Endometrium (tissue), 2 donors: Measurements from ENCODE around the gene ASPG.

Experiments used
- FAIRE-seq: peaks from 2 replicates; lab custom pipeline; 2012; peaks lifted over from hg19 to GRCh38; lab: Jason Lieb, UNC
- donor health status: control.
- donor health status: control.

The ASPG gene

DNA sequence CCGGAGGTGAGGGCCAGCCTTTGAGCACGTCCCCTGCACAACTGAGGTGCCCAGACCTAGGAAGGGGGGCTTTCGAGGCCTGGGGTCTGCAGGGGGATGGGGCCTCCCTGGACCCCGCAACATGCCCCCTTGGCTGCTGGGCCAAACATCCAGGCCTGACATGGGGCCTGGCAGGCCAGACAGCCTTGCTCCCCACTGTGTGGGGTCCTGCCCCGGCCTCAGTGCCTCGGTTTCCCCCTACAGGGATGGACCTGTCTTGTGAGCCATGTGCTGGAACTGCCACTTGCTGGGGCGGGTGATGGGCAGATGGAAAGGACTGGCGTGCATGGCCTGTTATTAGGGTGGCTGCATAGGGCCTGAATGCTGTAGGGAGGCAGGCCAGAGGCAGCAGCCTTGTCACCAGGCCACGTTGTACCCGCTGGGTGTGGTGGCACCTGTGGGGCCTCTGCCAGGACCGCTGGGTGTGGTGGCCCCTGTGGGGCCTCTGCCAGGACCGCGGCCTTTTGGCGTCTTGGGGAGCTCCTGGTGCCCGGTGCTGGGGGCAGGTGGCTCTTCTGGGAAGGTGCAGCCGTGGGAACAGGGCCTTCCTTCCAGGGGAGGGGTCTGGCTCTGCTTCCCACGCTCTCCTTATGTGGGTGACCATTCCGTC lies 20.4 kb downstream of the ASPG start:
- no peak for FAIRE-seq

DNA sequence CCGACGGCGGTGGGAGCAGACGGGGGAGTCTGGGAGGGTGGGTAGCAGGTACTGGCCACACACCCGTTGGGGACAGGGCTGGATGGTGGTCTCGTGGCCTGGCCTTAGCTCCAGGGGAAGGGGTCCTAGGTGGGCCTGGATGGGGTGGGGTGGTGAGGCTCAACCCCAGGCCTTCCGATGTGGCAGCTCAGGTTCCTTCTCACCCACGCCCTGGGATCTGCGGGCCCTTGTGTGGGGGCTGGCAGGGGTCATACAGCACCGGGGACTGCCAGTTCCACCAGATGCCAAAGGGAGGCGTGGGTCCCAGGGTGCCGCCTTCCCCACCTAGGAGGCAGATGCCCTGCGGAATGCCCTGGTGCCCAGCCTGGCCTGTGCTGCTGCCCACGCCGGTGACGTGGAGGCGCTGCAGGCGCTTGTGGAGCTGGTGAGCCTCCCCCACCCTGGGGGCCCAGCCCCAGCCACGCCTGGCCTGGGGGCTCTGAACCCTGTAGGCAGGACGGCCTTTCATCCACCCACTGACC lies 21.0 kb downstream of the ASPG start:
- no peak for FAIRE-seq

DNA sequence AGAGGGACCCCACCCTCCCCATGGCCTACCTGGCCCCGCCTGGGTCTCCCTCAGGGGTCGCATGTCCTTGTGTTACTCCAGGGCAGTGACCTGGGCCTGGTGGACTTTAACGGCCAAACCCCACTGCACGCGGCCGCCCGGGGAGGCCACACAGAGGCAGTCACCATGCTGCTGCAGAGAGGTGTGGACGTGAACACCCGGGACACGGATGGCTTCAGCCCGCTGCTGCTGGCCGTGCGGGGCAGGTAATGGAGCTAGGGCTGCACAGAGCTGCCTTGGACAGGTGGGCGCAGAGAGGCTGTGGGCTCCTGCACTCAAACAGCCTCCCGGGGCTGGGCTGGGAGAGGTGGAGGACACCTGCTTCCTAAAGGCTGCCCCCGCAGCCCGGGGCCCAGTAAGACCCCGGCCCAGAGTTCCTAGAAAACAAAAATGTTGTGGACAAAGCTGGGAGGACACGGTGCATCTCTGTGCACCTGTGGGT lies 21.6 kb downstream of the ASPG start:
- no peak for FAIRE-seq

DNA sequence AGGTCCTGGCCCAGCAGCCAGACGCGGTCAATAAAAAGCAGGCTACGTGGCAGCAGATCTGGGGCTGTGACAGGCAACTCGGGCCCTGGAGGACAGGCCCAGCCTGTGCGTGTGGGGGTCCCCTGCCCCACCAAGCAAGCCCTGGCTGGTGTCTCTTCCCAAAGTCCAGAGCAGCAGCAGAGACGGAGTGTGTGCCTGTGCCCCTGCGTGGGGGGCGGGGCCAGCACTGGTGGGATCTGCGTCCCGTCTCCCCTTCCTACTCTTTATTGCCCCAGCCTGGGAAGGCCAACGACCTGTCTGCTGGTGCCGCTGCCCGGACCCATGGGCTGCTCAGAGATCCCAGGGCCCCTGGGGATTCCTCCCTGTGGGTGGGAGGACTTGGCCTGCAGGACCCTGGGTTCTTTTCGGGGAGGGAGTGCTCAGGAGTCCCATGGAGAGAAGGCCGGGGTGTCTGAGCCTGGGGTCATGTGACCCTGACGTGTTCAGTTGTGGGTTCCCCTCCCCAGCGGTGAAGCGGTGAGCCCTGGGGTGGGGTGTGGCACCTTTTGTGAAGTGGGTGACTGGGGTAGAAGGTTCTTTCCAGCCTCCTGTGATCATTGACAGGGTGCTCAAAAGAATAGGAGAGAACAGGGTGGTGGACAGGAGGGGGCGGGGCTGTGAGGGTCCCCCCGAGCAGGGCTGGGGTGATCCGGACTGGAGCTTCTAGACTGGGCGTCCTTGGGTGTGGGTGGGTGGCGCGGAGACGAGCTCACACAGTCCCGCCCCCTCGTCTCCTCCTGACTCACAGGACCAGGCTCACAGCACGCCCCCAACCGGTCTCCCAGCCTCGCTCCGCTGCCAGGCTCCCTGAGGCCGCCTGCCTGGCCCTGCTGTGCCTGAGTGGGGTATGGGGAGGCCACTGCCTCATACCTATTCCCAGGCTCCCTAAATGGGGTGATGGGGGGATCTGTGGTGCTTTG lies 22.4 kb downstream of the ASPG start:
- no peak for FAIRE-seq

DNA sequence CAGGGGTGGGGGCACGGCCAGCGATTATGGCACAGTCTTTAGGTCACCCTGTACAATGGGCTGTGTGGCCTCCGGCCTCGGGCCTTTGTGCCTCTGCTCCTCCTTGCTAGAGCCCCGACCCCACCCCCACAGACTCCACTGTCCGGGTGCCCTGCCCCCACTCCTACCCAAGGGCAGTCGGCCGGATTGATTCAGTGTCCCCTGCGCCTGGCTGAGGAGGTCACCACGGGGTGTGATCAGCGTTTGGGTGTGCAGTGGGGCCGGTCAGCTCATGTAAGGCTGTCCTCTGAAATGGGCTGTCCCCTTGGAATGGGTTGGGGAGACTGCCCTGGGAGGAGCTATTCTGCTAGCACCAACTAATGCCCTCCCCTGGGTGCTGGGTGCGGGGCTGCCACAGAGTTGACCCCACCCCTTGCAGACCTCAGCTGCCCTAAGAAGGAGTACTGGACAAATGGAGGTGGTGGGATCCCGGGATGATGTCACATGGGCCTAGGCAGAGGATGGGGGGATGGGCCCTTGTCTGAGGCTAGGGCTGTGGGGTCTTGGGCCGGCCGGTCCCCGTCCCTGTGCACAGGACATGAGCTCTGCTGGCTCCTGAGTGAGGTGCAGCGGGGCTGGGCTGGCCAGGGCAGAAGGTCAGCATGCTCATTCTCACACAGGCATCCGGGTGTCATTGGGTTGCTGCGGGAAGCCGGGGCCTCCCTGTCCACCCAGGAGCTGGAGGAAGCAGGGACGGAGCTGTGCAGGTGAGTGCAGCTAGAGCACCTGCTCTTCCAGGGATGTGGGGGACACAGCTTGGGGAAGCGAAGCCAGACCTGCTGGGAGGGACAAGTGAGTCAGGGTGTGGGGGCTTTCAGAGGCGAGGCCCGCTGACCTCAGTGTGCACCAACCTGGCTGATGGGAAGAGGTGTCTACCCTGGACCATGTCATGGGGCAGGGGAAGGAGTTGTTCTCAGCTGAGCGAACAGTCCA lies 23.4 kb downstream of the ASPG start:
- no peak for FAIRE-seq

DNA sequence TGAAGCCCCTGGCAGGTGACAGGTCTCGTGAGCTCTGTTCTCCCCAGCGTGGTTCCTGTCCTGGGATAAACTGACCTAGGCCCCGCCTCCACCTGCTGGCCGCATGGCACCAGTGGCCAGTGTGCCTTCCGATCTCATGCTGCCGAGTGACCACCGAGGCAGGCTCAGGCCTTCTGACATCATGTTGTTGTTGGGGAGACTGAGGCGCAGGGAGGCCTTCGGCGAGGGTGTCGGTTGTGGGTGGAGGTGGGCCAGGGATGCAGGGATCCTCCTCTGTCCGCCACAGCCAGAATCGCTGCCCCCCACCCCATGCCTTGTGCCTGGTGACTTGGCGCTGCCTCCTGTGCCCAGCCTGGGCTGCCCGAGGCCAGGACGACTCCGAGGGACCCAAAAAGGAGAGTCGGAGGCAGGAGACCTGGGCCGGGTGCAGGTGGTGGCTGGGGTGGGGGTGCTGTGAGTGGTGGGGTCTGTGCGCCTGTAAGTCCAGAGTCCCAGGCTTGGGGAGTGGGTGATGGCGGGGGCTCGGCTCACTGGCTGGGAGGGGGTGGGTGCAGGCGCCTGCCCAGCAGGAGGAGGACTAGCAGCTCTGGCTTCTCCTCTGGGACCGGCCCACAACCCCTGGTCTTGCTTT lies 24.3 kb downstream of the ASPG start:
- FAIRE-seq, result no peak

DNA sequence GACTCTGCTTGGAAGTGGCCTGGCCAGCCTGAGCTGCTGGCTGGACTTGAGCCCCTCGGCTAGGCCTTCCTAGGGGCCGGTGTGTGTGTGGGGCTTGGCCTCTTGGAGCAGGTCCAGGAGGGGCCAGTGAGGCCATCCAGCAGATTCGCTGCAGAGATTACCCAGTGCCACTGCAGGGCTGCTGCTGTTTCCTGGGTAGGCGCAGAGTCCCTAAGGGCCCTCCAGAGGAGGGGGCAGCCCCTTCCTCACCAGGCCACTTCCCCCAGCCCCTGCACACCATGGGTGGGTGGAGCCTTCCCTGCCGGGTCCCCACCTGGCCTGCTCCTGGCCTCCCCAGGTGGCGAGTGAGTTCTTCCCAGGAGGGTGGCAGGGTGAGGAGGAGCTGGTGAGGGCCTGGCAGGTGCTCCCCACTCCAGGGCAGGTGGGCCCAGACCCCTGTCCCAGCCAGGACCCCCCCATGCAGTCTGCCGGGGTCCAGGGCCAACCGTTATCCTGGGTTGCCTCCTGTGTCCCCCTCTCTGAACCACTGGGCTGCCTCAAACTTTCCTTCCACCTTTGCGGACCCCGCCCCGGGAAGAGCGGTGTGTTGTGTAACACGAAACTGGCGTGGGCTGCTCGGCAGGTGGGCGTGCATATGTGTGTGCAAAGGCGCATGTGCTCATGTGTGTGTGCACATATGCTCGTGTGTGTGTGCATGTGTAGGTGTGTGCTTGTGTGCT lies 25.1 kb downstream of the ASPG start:
- FAIRE-seq, result no peak

DNA sequence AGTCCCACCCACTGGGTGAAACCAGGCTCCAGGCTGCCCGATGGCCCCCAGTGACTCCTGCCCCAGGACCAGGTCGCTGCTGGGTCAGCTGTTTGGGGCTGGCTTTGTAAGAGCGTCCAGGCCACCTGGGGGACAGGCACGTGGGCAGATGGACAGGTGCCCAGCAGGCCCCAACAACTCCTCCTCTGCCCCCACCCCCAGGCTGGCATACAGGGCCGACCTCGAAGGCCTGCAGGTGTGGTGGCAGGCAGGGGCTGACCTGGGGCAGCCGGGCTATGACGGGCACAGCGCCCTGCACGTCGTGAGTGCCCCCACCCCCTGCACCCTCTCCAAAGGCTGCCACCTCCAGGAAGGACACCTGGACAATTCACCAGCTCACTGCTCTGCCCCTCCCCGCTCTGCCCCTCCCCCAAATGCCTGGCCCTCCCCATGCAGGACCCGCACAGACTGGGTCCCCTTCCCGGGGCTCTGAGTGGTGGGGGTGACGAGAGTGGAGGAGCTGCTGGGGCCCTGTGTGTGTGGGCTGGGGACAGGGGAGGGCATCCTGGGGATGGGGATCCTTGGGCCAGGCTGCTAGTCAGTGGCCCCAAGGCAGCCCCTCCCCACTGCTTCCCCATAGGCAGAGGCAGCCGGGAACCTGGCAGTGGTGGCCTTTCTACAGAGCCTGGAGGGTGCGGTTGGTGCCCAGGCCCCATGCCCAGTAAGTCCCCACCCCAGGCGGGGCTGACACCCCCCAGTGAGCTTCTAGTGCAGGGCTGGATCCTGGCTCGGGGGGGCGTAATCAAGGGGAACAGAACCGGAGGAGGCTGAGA lies 26.0 kb downstream of the ASPG start:
- no peak for FAIRE-seq

DNA sequence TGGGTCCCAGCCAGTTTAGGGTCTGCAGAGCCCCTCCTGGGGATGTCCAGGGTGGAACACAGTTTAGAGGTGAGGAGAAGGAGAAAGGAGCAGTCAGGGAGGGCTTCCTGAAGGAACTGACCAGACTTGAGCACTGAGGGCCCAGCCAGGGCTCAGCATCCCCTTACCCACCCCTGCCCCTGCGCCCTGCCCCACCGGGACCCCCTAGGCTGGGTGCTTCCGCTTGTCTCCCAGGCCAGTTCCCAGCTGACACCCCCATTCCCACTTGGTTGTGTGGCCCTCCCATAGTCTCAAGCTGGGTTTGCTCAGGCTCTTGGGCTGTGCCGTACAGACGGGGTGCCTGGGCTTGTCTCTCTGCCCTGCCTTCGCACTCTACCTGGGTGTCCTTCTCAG lies 26.6 kb downstream of the ASPG start:
- FAIRE-seq, result no peak

DNA sequence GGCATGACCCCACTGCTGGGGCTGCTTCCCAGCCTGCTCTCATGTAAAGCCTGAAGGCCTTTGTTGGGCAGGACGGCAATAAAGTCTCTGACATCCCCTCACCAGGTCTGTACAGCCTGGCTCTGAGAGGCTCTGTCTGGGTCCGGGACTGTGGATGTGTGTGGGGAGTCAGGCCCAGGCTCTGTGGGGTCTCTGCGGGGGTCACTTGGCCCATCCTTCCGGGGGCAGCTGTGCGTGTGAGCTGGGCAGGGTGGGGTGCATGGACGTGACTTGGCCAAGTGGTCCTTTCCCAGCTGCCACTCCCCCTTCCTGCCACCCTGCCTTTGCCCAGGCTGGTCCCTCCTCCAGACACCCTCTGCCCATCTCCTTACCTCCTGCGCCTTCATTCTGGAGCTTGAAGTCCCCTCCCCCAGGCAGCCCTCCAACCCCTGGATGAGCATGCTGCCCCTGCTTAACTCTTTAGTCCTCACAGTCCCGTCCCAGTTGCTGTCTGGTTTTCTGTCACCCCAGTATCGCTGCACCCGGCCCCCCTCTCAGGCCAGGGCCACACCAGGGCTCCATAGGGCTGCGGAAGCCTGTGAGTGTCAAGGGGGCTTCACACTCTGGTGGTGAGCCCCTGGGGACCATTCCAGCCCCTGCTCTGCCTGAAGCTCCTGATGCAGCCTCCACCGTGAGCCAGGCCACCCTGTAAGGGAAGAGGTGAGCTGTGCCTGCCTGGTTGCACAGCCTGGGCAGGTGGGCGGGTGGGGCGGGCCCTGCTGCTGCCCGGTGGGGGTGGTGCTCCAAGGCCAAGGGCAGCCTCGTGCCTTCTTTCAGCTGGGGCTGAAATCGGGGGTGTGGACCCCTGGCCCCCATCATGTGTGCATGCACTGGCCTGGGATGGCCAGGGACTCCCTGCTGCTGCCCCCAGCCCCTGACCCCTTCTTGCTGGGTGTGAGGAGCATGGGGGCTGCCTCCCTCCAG lies 27.4 kb downstream of the ASPG start:
- FAIRE-seq, result no peak

DNA sequence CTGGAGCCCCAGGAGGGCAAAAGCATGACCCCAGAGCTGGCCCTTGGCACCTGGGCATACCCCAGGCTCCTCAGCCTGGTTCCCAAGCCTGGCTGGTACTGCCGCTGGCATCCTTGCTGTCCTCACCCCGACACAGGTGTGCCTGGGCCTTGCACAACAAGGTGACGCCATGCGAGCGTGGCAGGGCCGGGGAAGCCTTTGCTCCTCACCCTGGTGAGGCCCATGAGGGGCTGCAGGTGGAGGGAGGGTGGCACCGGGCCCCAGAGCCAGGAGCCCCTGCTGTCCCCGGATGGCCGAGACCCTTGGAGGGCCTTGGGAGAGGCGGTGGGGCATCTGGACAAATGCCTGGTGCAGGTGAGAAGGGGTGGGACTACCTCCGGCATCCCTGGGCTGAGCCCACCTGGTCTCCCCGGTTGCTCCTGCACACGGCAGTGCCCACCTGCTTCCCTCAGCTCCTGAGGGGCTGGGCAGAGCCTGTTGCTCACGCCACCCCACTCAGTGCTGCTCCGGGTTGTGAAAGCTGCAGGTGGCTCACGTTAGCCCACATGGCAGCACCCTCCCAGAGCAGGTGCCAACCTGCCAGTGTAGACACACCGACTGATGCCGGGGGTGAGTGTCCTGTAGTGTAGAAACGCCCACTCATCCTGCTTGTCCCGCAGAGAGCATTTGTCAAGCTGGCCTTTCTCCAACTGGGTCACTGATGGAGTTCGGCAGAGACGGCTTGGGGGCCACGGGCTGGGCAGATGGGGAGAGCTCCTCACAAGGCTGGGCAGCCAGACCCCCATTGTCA lies 28.3 kb downstream of the ASPG start:
- FAIRE-seq, result no peak

DNA sequence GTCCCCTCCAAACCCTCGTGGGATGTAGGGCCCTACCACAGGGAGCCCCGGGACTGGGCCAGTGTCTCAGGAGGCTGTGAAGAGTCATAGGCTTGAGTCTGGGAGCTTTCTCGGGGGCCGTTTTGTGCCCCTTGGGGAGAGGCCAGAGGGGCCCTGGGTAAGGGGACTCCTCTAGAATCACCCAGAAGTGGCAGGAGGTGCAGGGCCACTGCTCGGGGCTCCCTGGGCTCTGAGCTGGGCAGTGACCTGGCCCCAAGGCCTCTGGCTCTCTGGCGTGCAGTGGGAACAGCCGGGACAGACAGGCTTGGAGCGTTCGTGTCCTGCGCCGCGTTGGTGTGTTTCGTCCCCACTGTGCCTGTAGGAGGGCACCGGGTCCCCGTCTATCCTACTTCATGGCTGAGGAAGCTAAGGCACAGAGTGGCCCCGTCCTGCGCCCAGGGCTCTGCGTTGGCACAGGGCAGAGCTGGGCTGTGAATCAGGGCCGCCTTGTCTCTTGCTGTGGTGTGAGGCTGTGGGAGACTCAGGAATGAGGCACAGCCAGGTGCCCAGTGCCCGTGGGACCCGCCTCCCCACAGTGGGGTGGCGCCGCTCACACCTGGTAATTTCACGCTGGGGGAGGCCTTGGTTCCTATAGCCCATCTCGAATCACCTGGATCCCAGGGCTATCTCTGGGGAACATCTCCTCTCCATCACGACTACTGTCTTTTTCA lies 29.1 kb downstream of the ASPG start:
- no peak for FAIRE-seq

DNA sequence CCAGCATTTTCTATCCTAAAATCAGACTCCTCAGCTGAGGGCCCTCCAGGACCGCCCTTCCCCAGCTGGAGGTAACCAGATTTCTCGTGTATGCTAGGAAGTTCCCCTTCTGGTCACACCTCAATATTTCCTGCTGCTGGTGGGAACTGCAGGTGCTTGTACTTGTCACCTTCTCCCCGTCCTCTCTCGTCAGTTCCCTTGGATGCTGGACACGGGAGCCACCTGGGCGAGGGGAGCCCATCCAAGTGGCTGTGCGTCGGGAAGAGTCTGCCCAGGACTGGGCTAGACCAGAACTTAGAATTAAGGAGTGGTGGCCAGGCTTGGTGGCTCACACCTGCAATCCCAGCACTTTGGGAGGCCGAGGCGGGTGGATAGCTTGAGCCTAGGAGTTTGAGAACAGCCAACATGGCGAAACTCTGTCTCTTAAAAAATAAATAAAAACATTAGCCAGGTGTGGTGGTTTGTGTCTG lies 29.7 kb downstream of the ASPG start:
- no peak for FAIRE-seq

DNA sequence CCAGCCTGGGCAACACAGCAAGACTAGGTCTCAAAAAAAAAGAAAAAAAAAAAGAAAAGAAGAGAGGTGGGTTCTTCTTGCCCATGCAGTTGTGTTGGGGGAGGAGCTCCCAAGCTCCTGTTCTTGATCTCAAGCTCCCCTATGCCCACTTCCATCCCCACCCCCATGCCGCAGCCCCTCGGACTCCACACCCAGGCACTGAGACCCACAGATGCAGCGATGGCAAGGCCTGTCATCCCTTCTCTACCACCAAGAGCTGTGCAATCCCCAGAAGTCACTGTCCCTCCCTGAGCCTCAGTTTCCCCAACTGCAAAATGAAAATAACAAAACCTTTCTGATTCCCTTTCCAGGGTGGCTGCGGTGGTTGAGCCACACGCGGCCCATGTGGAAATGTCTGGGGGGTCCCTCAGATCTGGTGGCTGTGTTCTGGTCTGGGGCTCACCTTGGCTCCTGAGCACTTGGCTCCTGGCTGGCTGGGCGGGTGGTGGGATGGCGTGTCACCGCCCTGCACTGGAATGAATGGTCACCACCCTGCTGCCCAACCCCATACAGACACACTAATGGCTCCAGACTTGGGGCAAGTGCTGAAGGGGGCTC lies 30.3 kb downstream of the ASPG start:
- FAIRE-seq, result no peak

DNA sequence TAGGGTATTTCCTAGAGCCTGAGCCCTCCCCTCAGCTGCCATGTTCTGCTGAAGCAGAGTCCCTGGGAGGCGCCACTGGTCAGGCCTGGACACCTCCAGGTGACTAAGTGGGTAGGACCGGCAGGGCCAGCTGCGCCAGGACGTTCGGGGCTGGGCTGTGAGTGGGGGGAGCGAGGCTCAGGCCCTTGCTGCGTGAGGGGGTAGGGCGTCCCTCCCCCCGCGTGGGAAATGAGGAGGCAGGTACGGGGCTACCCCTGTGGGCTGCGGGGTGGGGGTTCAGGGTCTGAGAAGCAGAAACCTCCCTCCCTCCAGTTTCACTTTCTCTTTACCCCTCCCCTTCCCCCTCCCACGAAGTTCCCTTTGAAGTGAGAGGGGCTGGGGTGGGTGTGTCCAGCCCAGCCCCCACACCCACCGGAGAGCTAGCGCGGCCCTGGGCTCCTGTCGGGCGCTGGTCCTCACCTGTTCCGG lies 30.8 kb downstream of the ASPG start:
- no peak for FAIRE-seq

DNA sequence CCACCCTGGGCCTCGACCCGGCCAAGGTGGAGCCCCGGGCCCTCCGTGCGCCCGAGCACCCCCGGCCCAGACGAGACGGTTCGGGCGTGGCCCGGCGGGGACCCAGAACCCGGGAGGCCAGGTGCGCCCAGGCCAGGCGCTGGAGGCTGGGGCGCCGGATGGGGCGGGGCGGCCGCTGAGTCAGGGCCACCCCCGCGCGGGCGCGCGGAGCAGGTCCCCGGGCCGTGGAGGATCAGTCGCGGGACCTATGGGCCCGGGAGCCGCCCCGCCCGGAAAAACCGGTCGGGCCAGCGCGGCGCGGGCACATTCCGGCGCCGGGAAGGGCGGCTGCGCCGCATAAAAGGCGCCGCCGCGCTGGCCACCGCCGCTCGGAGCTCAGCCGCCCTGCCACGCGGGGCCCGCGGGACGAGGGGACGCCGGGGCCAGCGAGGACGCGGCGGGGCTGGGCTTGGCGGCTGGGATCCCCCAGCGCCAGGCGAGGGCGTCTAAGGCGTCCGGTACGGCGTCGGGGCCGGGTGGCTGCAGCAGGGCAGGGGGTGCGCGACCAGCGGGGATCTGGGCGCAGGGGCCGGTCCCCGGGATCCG lies 31.3 kb downstream of the ASPG start:
- FAIRE-seq, result no peak
